Dedifferentiated amniotic fluid mesenchymal stem cell (primary cell): ENCODE data around the gene BAG1.

Source experiments
- DNase-seq: peaks from one replicate; pipeline ENCODE4 v3.0.0-alpha.2; 2016; ENCODE audit errors: extremely low spot score

The BAG1 gene

GRCh38 chr9:33210006-33210715, 54.3 kb downstream of the BAG1 start:
- no peak for DNase-seq

- peak; percentile 20 for DNase-seq
Measured at GRCh38 chr9:33209394-33209793, 55.1 kb downstream of the BAG1 start.

GRCh38 chr9:33202552-33203201, 61.8 kb downstream of the BAG1 start:
- DNase-seq: no peak
